ENCODE results near the gene GCLC. TPM values are rescaled to one million over a fixed set of nuclear protein-coding genes. Genes with fewer than 3 reads are reported as not detected.

GCLC gene
- total and polyA plus RNA-seq, 3 experiments from 2014 or later: 18.5 to 37.1 (median 33.3) TPM

GRCh38 chr6:53495506-53496499 lies 49.1 kb downstream of the GCLC start:
- DNase-seq: no peak
- peaks cover 2 to 32% (median 3%) of the 10 kb centered on the region in 3 donors for H3K36me3 Mint-ChIP-seq
- Histone ChIP-seq H3K9me3 (ENCODE audit: low read length) (no peaks in the 10 kb centered on the region), H3K36me3 (ENCODE audit: insufficient read depth, low read length) (no peaks in the 10 kb centered on the region), H3K4me1 (ENCODE audit: insufficient read depth, low read length) (no peaks in the 10 kb centered on the region), H3K27me3 (ENCODE audit: insufficient read depth, low read length, poor library complexity, severe bottlenecking) (no peaks in the 10 kb centered on the region), H3K27ac (ENCODE audit: low read depth, low read length) (no peak overlapping the region), H3K4me3 (ENCODE audit: low read length) (no peak overlapping the region)
- peaks cover 0 to 2% (median 0%) of the 10 kb centered on the region in 5 donors for H3K9me3 Mint-ChIP-seq
- POLR2A ChIA-PET: interaction anchor here (1.1 kb wide), 1 partner anchor 156 kb away, joined by 3 read pairs; no protein-coding TSS in a partner anchor
- H3K4me1 Mint-ChIP-seq: peaks cover 0 to 4% (median 0%) of the 10 kb centered on the region in 3 donors
- peak overlapping the region in 3 of 8 donors; percentile 34 to 72 (median 41) for H3K27ac Mint-ChIP-seq
- CTCF ChIA-PET: interaction anchor here (0.8 to 7.9 kb wide), 7 partner anchors 13 to 324 kb away, joined by 3 to 107 read pairs (median 4); no protein-coding TSS in a partner anchor
- H3K4me3 Mint-ChIP-seq: no peak overlapping the region
- peaks cover 8 to 11% of the 10 kb centered on the region in 2 donors for H3K27me3 Mint-ChIP-seq

GRCh38 chr6:53494076-53494475 lies 50.8 kb downstream of the GCLC start:
- peaks cover 0 to 4% (median 0%) of the 10 kb centered on the region in 5 donors for H3K9me3 Mint-ChIP-seq
- H3K4me1 ChIP-seq (ENCODE audit: insufficient read depth, low read length): no peaks in the 10 kb centered on the region
- no peak overlapping the region for H3K27ac ChIP-seq (ENCODE audit: low read depth, low read length)
- H3K4me1 Mint-ChIP-seq: peaks cover 0 to 4% (median 0%) of the 10 kb centered on the region in 3 donors
- H3K36me3 Mint-ChIP-seq: peaks cover 1 to 15% (median 2%) of the 10 kb centered on the region in 3 donors
- H3K36me3 ChIP-seq (ENCODE audit: insufficient read depth, low read length): no peaks in the 10 kb centered on the region
- no peak overlapping the region for H3K4me3 ChIP-seq (ENCODE audit: low read length)
- CTCF ChIA-PET: interaction anchor here (1.0 to 7.9 kb wide), 19 partner anchors 8 to 391 kb away, joined by 3 to 107 read pairs (median 4); no protein-coding TSS in a partner anchor
- no peaks in the 10 kb centered on the region for H3K9me3 ChIP-seq (ENCODE audit: low read length)
- H3K27me3 ChIP-seq (ENCODE audit: insufficient read depth, low read length, poor library complexity, severe bottlenecking): no peaks in the 10 kb centered on the region
- no peak overlapping the region for H3K4me3 Mint-ChIP-seq
- no peak for DNase-seq
- POLR2A ChIA-PET: no interaction called here
- H3K27me3 Mint-ChIP-seq: peaks cover 8 to 11% of the 10 kb centered on the region in 2 donors
- no peak overlapping the region for H3K27ac Mint-ChIP-seq

- Histone ChIP-seq H3K27ac (ENCODE audit: low read depth, low read length) (no peak overlapping the region), H3K4me1 (ENCODE audit: insufficient read depth, low read length) (no peaks in the 10 kb centered on the region), H3K9me3 (ENCODE audit: low read length) (no peaks in the 10 kb centered on the region), H3K36me3 (ENCODE audit: insufficient read depth, low read length) (no peaks in the 10 kb centered on the region), H3K4me3 (ENCODE audit: low read length) (no peak overlapping the region), H3K27me3 (ENCODE audit: insufficient read depth, low read length, poor library complexity, severe bottlenecking) (no peaks in the 10 kb centered on the region)
- Mint-ChIP-seq H3K27ac (no peak overlapping the region), H3K4me3 (no peak overlapping the region), H3K9me3 (peaks cover 0 to 4% (median 0%) of the 10 kb centered on the region in 5 donors), H3K36me3 (peaks cover 0 to 10% (median under 1%) of the 10 kb centered on the region in 3 donors), H3K4me1 (peaks cover 0 to 4% (median 0%) of the 10 kb centered on the region in 3 donors), H3K27me3 (peaks cover 8 to 14% of the 10 kb centered on the region in 2 donors)
- ChIA-PET CTCF (interaction anchor here (0.7 to 7.9 kb wide), 28 partner anchors 8 to 452 kb away, joined by 3 to 107 read pairs (median 4); no protein-coding TSS in a partner anchor), POLR2A (no interaction called here)
- no peak for DNase-seq
These were observed 51.3 kb downstream of the GCLC start for GRCh38 chr6:53493635-53494025.

GRCh38 chr6:53492860-53493634 lies 51.9 kb downstream of the GCLC start:
- ChIA-PET CTCF (interaction anchor here (0.7 to 7.9 kb wide), 31 partner anchors 9 to 452 kb away, joined by 3 to 107 read pairs (median 4); no protein-coding TSS in a partner anchor), POLR2A (interaction anchor here (0.6 kb wide), 1 partner anchor 157 kb away, joined by 3 read pairs; no protein-coding TSS in a partner anchor)
- Mint-ChIP-seq H3K36me3 (peaks cover 0 to 6% (median 0%) of the 10 kb centered on the region in 3 donors), H3K27me3 (peaks cover 8 to 16% of the 10 kb centered on the region in 2 donors), H3K27ac (peak overlapping the region in 2 of 8 donors; percentile 51 to 75), H3K4me1 (peaks cover 0 to 4% (median 0%) of the 10 kb centered on the region in 3 donors), H3K9me3 (peaks cover 0 to 4% (median 0%) of the 10 kb centered on the region in 5 donors), H3K4me3 (peak overlapping the region in 1 of 7 donors; percentile 42)
- Histone ChIP-seq H3K4me1 (ENCODE audit: insufficient read depth, low read length) (no peaks in the 10 kb centered on the region), H3K36me3 (ENCODE audit: insufficient read depth, low read length) (no peaks in the 10 kb centered on the region), H3K9me3 (ENCODE audit: low read length) (no peaks in the 10 kb centered on the region), H3K27ac (ENCODE audit: low read depth, low read length) (no peak overlapping the region), H3K4me3 (ENCODE audit: low read length) (no peak overlapping the region), H3K27me3 (ENCODE audit: insufficient read depth, low read length, poor library complexity, severe bottlenecking) (no peaks in the 10 kb centered on the region)
- DNase-seq: peak in 2 of 5 donors; percentile 41

GRCh38 chr6:53487080-53487479 lies 57.8 kb downstream of the GCLC start:
- POLR2A ChIA-PET: no interaction called here
- no peaks in the 10 kb centered on the region for H3K9me3 ChIP-seq (ENCODE audit: low read length)
- CTCF ChIA-PET: no interaction called here

GRCh38 chr6:53486679-53487078 lies 58.2 kb downstream of the GCLC start:
- Mint-ChIP-seq H3K9me3 (peaks cover 0 to 4% (median 0%) of the 10 kb centered on the region in 5 donors), H3K36me3 (no peaks in the 10 kb centered on the region), H3K4me3 (no peak overlapping the region), H3K4me1 (peaks cover 0 to under 1% (median 0%) of the 10 kb centered on the region in 3 donors), H3K27ac (no peak overlapping the region), H3K27me3 (peaks cover 18 to 54% of the 10 kb centered on the region in 2 donors)
- CTCF ChIA-PET: no interaction called here
- H3K27ac ChIP-seq (ENCODE audit: low read depth, low read length): no peak overlapping the region
- H3K9me3 ChIP-seq (ENCODE audit: low read length): no peaks in the 10 kb centered on the region
- no peaks in the 10 kb centered on the region for H3K36me3 ChIP-seq (ENCODE audit: insufficient read depth, low read length)
- H3K4me3 ChIP-seq (ENCODE audit: low read length): no peak overlapping the region
- POLR2A ChIA-PET: no interaction called here
- H3K4me1 ChIP-seq (ENCODE audit: insufficient read depth, low read length): no peaks in the 10 kb centered on the region
- H3K27me3 ChIP-seq (ENCODE audit: insufficient read depth, low read length, poor library complexity, severe bottlenecking): no peaks in the 10 kb centered on the region
- DNase-seq: no peak

More at GRCh38 chr6:53487080-53487479, 57.8 kb downstream of the GCLC start:
- Histone ChIP-seq H3K27ac (ENCODE audit: low read depth, low read length) (no peak overlapping the region), H3K4me3 (ENCODE audit: low read length) (no peak overlapping the region), H3K36me3 (ENCODE audit: insufficient read depth, low read length) (no peaks in the 10 kb centered on the region), H3K27me3 (ENCODE audit: insufficient read depth, low read length, poor library complexity, severe bottlenecking) (no peaks in the 10 kb centered on the region), H3K4me1 (ENCODE audit: insufficient read depth, low read length) (no peaks in the 10 kb centered on the region)
- Mint-ChIP-seq H3K9me3 (peaks cover 0 to 4% (median 0%) of the 10 kb centered on the region in 5 donors), H3K4me1 (no peaks in the 10 kb centered on the region), H3K27me3 (peaks cover 19 to 55% of the 10 kb centered on the region in 2 donors), H3K4me3 (no peak overlapping the region), H3K27ac (no peak overlapping the region), H3K36me3 (no peaks in the 10 kb centered on the region)
- DNase-seq: no peak

- Mint-ChIP-seq H3K4me1 (peaks cover 6 to 12% (median 9%) of the 10 kb centered on the region in 3 donors), H3K27ac (no peak overlapping the region), H3K27me3 (peaks cover 19 to 52% of the 10 kb centered on the region in 2 donors), H3K4me3 (no peak overlapping the region), H3K9me3 (no peaks in the 10 kb centered on the region), H3K36me3 (no peaks in the 10 kb centered on the region)
- DNase-seq: peak; percentile 50 to 71 (median 63)
- ChIA-PET CTCF (interaction anchor here (0.7 to 5.5 kb wide), 14 partner anchors 9 to 798 kb away, joined by 3 to 87 read pairs (median 4); no protein-coding TSS in a partner anchor), POLR2A (interaction anchor here (0.5 to 0.7 kb wide), 2 partner anchors 19 to 422 kb away, joined by 3 to 4 read pairs; no protein-coding TSS in a partner anchor)
- Histone ChIP-seq H3K4me3 (ENCODE audit: low read length) (no peak overlapping the region), H3K36me3 (ENCODE audit: insufficient read depth, low read length) (no peaks in the 10 kb centered on the region), H3K4me1 (ENCODE audit: insufficient read depth, low read length) (no peaks in the 10 kb centered on the region), H3K9me3 (ENCODE audit: low read length) (no peaks in the 10 kb centered on the region), H3K27ac (ENCODE audit: low read depth, low read length) (no peak overlapping the region), H3K27me3 (ENCODE audit: insufficient read depth, low read length, poor library complexity, severe bottlenecking) (no peaks in the 10 kb centered on the region)
These were observed 60.2 kb downstream of the GCLC start for GRCh38 chr6:53484476-53485280.
